MM.1S (cell line): ENCODE results near the gene NPPB.

ENCODE experiments used
- DNase-seq: peaks from one replicate; pipeline ENCODE4 v3.0.0-alpha.2; 2015
- H2AFZ ChIP-seq: fragments of 300-600 bp; sonication (generic); 2 replicates; pipeline ENCODE4 v1.6.0; 2016; ENCODE audit warnings: antibody characterized with exemption, low read length
- H3F3A ChIP-seq: fragments of 300-600 bp; sonication (generic); 2 replicates; pipeline ENCODE4 v1.6.1; 2016; ENCODE audit warnings: mild to moderate bottlenecking, antibody characterized with exemption, low read length, moderate library complexity, mixed read lengths; ENCODE audit not compliant: insufficient read depth
- H3K27ac ChIP-seq: fragments of 300-600 bp; sonication (generic); 2 replicates; pipeline ENCODE4 v1.5.1; 2016; ENCODE audit warnings: mild to moderate bottlenecking, low read length
- H3K27me3 ChIP-seq: fragments of 300-600 bp; sonication (generic); replicated peaks from 2 replicates; pipeline ENCODE4 v1.6.0; 2016; ENCODE audit warnings: low read length; ENCODE audit not compliant: insufficient read depth
- H3K36me3 ChIP-seq: fragments of 300-600 bp; sonication (generic); replicated peaks from 2 replicates; pipeline ENCODE4 v1.6.1; 2016; ENCODE audit warnings: mild to moderate bottlenecking, low read length, mixed read lengths; ENCODE audit not compliant: insufficient read depth
- H3K4me1 ChIP-seq: fragments of 300-600 bp; sonication (generic); 2 replicates; pipeline ENCODE4 v1.6.1; 2016; ENCODE audit warnings: low read length, mixed read lengths
- H3K4me2 ChIP-seq: fragments of 300-600 bp; sonication (generic); 2 replicates; pipeline ENCODE4 v1.6.0; 2016; ENCODE audit warnings: low read depth, low read length
- H3K4me3 ChIP-seq: fragments of 300-600 bp; sonication (generic); 2 replicates; pipeline ENCODE4 v1.5.1; 2016; ENCODE audit warnings: low read length, mixed read lengths
- H3K79me2 ChIP-seq: fragments of 300-600 bp; sonication (generic); 2 replicates; pipeline ENCODE4 v1.6.1; 2016; ENCODE audit warnings: mixed run types, low read length, mixed read lengths
- H3K9ac ChIP-seq: fragments of 300-600 bp; sonication (generic); 2 replicates; pipeline ENCODE4 v1.6.1; 2016; ENCODE audit warnings: low read length, mixed read lengths
- H3K9me2 ChIP-seq: fragments of 300-600 bp; sonication (generic); replicated peaks from 2 replicates; pipeline ENCODE4 v1.6.1; 2016; ENCODE audit warnings: mild to moderate bottlenecking, low read length, mixed read lengths; ENCODE audit not compliant: insufficient read depth
- H3K9me3 ChIP-seq: fragments of 300-600 bp; sonication (generic); replicated peaks from 2 replicates; pipeline ENCODE4 v1.6.1; 2016; ENCODE audit warnings: mild to moderate bottlenecking, low read length, mixed read lengths; ENCODE audit not compliant: insufficient read depth
- H4K20me1 ChIP-seq: fragments of 300-600 bp; sonication (generic); 2 replicates; pipeline ENCODE4 v1.6.1; 2016; ENCODE audit warnings: mild to moderate bottlenecking, low read length, moderate library complexity, mixed read lengths; ENCODE audit not compliant: insufficient read depth
- CTCF ChIP-seq: fragments of 300-600 bp; sonication (generic); IDR thresholded peaks from 2 replicates; pipeline ENCODE4 v1.5.1; 2016; ENCODE audit warnings: antibody characterized with exemption, low read length, mixed read lengths
- EZH2 ChIP-seq: fragments of 300-600 bp; sonication (generic); optimal IDR thresholded peaks from 2 replicates; pipeline ENCODE3; 2017; ENCODE audit warnings: low read depth, mild to moderate bottlenecking, antibody characterized with exemption, low read length, mixed read lengths
- EZH2phosphoT487 ChIP-seq: fragments of 300-600 bp; sonication (generic); IDR thresholded peaks from 2 replicates; pipeline ENCODE4 v1.6.1; 2018; ENCODE audit warnings: antibody characterized with exemption, low read length

NPPB gene

GRCh38 chr1:11880181-11880575 is 21.4 kb upstream of the NPPB start:
- Histone ChIP-seq H4K20me1 (no peaks in the 10 kb centered on the region), H3K9ac (no peak overlapping the region), H3K27ac (no peak overlapping the region), H2AFZ (no peak overlapping the region), H3K9me2 (no peaks in the 10 kb centered on the region), H3K9me3 (no peaks in the 10 kb centered on the region), H3K4me2 (no peak overlapping the region), H3K4me3 (no peak overlapping the region), H3K4me1 (no peaks in the 10 kb centered on the region), H3K36me3 (no peaks in the 10 kb centered on the region), H3K79me2 (no peaks in the 10 kb centered on the region), H3K27me3 (peaks cover 99% of the 10 kb centered on the region), H3F3A (no peaks in the 10 kb centered on the region)
- no peak for TF ChIP-seq EZH2
- TF ChIP-seq EZH2phosphoT487 = no peak
- no peak for TF ChIP-seq CTCF
- no peak for DNase-seq

GRCh38 chr1:11879311-11880180 is 20.8 kb upstream of the NPPB start:
- H3K9ac ChIP-seq = no peak overlapping the region
- H4K20me1 ChIP-seq = no peaks in the 10 kb centered on the region
- no peaks in the 10 kb centered on the region for H3K9me2 ChIP-seq
- H3K36me3 ChIP-seq = no peaks in the 10 kb centered on the region
- TF ChIP-seq EZH2phosphoT487 = no peak
- TF ChIP-seq EZH2 = peak; percentile 73
- no peak overlapping the region for H3K4me2 ChIP-seq
- H3K79me2 ChIP-seq = no peaks in the 10 kb centered on the region
- H2AFZ ChIP-seq = no peak overlapping the region
- H3K4me1 ChIP-seq = no peaks in the 10 kb centered on the region
- no peak overlapping the region for H3K27ac ChIP-seq
- H3K4me3 ChIP-seq = no peak overlapping the region
- no peaks in the 10 kb centered on the region for H3F3A ChIP-seq
- H3K27me3 ChIP-seq = peaks cover 100% of the 10 kb centered on the region
- DNase-seq = no peak
- H3K9me3 ChIP-seq = no peaks in the 10 kb centered on the region

- Histone ChIP-seq H3K36me3 (no peaks in the 10 kb centered on the region), H4K20me1 (no peaks in the 10 kb centered on the region), H3K4me1 (no peaks in the 10 kb centered on the region), H3K27ac (no peak overlapping the region), H2AFZ (no peak overlapping the region), H3K9me3 (no peaks in the 10 kb centered on the region), H3K4me2 (no peak overlapping the region), H3K27me3 (peaks cover 100% of the 10 kb centered on the region), H3K9ac (no peak overlapping the region), H3K4me3 (no peak overlapping the region), H3K9me2 (no peaks in the 10 kb centered on the region), H3K79me2 (no peaks in the 10 kb centered on the region), H3F3A (no peaks in the 10 kb centered on the region)
- TF ChIP-seq CTCF = no peak
- TF ChIP-seq EZH2phosphoT487 = no peak
- TF ChIP-seq EZH2 = no peak
- DNase-seq = no peak
Measured at GRCh38 chr1:11878891-11879190, 20.1 kb upstream of the NPPB start.
